Adipocyte (in vitro differentiated cells): Measurements from ENCODE around the gene TBC1D17.

Source experiments
- DNase-seq: peaks from one replicate; pipeline ENCODE4 v3.0.0-alpha.2; 2015; ENCODE audit warnings: low read depth
- H3K27me3 ChIP-seq: replicated peaks from 2 replicates; pipeline ENCODE4 v1.7.0; 2013; ENCODE audit warnings: mild to moderate bottlenecking, low read length, moderate library complexity; ENCODE audit not compliant: control insufficient read depth, insufficient read depth
- H3K36me3 ChIP-seq: 2 replicates; pipeline ENCODE4 v1.7.0; 2013; ENCODE audit warnings: low read length, mild to moderate bottlenecking, moderate library complexity; ENCODE audit not compliant: control insufficient read depth, insufficient read depth, severe bottlenecking
- H3K4me1 ChIP-seq: 2 replicates; pipeline ENCODE4 v1.7.0; 2013; ENCODE audit warnings: mild to moderate bottlenecking, low read length, moderate library complexity; ENCODE audit not compliant: control insufficient read depth, insufficient read depth
- H3K4me3 ChIP-seq: 2 replicates; pipeline ENCODE4 v1.7.0; 2013; ENCODE audit warnings: mild to moderate bottlenecking, low read length, moderate library complexity
- H3K9ac ChIP-seq: 2 replicates; pipeline ENCODE4 v1.7.0; 2013; ENCODE audit warnings: mild to moderate bottlenecking, low read length, moderate library complexity
- H3K9me3 ChIP-seq: 2 replicates; pipeline ENCODE4 v1.7.0; 2013; ENCODE audit warnings: mild to moderate bottlenecking, low read length, moderate library complexity; ENCODE audit not compliant: control insufficient read depth

TBC1D17 gene

GRCh38 chr19:49856574-49857021, 20.9 kb upstream of the TBC1D17 start:
- Histone ChIP-seq H3K9me3 (no peaks in the 10 kb centered on the region), H3K36me3 (peaks cover 55% of the 10 kb centered on the region), H3K27me3 (no peaks in the 10 kb centered on the region), H3K4me1 (peaks cover 18% of the 10 kb centered on the region), H3K4me3 (no peak overlapping the region), H3K9ac (no peak overlapping the region)
- no peak for DNase-seq

DNA sequence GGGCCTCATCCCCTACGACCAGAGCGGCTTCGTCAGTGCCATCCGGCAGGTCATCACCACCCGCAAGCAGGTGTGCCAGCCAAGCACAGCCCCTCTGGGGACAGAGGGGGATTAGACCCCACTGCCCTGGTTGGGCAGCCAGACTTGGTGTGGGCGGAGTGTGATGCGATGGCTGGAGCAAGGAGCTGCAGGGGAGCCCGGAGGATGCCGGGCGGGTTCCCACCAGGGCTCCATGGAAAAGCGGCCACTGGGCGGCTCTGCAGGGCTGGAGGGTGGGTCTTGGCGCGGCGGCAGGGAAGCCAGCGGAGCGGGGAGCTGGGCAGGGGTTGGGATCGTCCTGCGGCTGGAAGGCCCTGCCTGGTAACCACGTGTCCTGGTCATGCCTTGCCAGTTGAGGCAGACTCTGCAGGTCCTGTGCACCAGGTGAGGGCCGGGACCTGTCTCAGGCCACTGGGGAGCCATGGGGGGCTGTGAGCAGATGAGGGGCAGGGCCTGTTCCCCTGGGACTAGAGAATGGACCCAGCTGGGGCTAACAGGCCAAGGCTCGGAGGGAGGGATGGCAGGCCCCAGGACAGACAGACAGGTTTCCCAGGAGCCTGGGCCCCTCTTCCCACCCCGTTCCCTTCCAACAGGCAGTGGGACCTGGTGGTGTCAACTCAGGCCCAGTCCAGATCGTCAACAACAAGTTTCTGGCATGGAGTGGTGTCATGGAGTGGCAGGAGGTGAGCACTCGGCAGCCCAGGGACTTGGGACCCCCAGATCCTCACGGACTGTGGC, 20.3 kb upstream of the TBC1D17 start:
- no peak overlapping the region for H3K9ac ChIP-seq
- no peaks in the 10 kb centered on the region for H3K9me3 ChIP-seq
- H3K4me3 ChIP-seq = no peak overlapping the region
- DNase-seq = no peak
- H3K27me3 ChIP-seq = no peaks in the 10 kb centered on the region
- peaks cover 14% of the 10 kb centered on the region for H3K4me1 ChIP-seq
- peaks cover 58% of the 10 kb centered on the region for H3K36me3 ChIP-seq

- DNase-seq = no peak
- peaks cover 58% of the 10 kb centered on the region for H3K36me3 ChIP-seq
- H3K4me3 ChIP-seq = no peak overlapping the region
- H3K9ac ChIP-seq = no peak overlapping the region
- no peaks in the 10 kb centered on the region for H3K9me3 ChIP-seq
- H3K27me3 ChIP-seq = no peaks in the 10 kb centered on the region
- H3K4me1 ChIP-seq = peaks cover 9% of the 10 kb centered on the region
These were observed 19.7 kb upstream of the TBC1D17 start for GRCh38 chr19:49857838-49858087.

GRCh38 chr19:49858088-49858985, 19.2 kb upstream of the TBC1D17 start:
- Histone ChIP-seq H3K4me1 (peaks cover 8% of the 10 kb centered on the region), H3K4me3 (no peak overlapping the region), H3K27me3 (no peaks in the 10 kb centered on the region), H3K36me3 (peaks cover 62% of the 10 kb centered on the region), H3K9ac (no peak overlapping the region), H3K9me3 (no peaks in the 10 kb centered on the region)
- DNase-seq = no peak

DNA sequence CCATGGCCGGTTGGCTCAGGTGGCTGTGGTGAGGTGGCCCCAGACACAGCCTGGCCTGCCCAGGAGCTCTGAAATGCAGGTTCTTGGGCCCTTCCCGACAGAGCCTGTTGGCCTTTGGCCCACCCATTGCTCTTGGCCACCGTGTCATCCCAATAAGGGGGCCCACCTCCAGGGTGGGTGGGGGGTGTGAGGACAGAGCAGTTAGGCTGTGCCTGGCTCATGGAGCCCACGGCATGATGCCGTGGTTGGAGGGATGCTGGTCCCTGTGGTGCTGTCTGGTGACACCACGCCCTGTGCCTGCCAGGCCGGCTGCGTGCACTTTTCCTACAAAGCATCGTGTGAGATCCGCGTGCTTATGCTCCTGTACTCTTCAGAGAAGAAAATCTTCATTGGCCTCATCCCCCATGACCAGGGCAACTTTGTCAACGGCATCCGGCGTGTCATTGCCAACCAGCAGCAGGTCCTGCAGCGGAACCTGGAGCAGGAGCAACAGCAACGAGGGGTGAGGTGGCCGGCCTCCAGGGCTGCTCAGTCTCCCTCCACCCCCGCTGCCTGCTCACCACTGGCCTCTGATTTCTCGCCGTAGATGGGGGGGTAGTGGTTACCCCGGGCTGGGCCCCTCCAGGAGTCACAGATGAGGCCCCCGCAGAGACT, 17.7 kb upstream of the TBC1D17 start:
- peaks cover 71% of the 10 kb centered on the region for H3K36me3 ChIP-seq

GRCh38 chr19:49860336-49861102, 17.0 kb upstream of the TBC1D17 start:
- no peak for DNase-seq
- Histone ChIP-seq H3K4me1 (peaks cover 10% of the 10 kb centered on the region), H3K9me3 (no peaks in the 10 kb centered on the region), H3K27me3 (no peaks in the 10 kb centered on the region), H3K9ac (peak overlapping the region; percentile 52), H3K4me3 (no peak overlapping the region), H3K36me3 (peaks cover 64% of the 10 kb centered on the region)

More for the DNA sequence above, 17.7 kb upstream of the TBC1D17 start:
- Histone ChIP-seq H3K9me3 (no peaks in the 10 kb centered on the region), H3K4me3 (no peak overlapping the region), H3K27me3 (no peaks in the 10 kb centered on the region), H3K4me1 (peaks cover 5% of the 10 kb centered on the region), H3K9ac (no peak overlapping the region)
- no peak for DNase-seq

DNA sequence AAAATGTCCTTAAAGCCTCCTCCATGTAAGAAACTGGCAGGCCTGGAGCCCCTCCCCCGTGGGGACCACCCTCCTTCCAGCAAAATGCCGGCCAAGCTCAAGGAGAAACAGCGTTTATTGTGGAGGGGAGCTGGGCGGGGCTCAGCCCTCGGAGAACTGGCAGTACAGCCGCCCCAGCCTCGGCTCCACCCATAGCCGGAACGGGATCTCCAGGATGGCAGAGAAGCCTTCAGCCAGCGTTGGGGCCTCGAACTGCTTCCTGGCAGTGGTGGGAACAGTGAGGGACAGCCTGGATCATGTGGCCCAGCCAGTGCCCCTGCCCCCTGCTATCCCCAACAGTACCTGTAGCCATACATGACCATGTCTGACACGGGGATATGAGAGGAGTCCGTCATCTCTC, 16.4 kb upstream of the TBC1D17 start:
- H3K9ac ChIP-seq = peak overlapping the region; percentile 52
- no peak overlapping the region for H3K4me3 ChIP-seq
- peaks cover 15% of the 10 kb centered on the region for H3K4me1 ChIP-seq
- no peaks in the 10 kb centered on the region for H3K27me3 ChIP-seq
- H3K36me3 ChIP-seq = peaks cover 58% of the 10 kb centered on the region
- DNase-seq = no peak
- no peaks in the 10 kb centered on the region for H3K9me3 ChIP-seq

DNA sequence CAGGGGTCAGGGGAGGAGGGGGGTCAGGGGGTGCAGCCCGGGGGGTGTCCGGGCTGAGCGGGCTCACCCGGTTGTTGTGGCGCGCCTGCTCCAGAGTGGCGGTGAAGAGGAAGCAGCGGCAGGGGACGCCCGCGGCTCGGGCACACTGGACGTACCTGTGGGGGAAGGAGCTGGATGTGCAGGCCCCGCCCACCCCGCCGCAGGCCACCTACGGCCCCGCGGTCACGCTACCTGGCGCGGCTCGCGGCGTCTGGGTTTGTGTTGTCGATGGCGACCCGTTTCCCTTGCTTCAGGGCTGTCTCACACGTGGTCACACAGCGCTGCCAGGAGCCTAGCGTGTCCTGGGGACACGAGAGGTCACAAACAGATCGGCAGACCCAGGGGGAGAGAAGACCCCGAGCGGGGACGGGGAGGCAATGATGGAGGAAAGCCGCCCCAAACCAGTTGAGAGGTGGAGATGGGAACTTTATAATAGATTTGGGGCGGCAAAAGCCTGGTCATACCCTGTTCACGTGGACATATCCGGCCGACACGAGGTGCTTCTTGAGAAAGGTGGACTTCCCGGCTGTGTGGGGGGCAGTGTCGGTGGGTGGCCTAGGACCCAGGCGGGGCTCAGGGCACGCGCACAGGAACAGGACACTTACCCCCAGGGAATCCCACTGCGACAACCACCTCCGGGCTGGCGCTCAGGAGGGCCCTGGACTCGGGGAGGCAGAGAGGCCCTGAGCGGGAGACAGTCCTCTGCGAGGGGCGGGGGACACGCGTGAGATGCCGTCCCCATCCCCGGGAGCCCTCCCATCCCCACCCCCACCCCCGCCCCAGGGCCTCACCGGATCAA, 15.7 kb upstream of the TBC1D17 start:
- no peak overlapping the region for H3K9ac ChIP-seq
- H3K36me3 ChIP-seq = peaks cover 54% of the 10 kb centered on the region
- H3K4me3 ChIP-seq = no peak overlapping the region
- DNase-seq = no peak
- H3K27me3 ChIP-seq = no peaks in the 10 kb centered on the region
- peaks cover 22% of the 10 kb centered on the region for H3K4me1 ChIP-seq
- H3K9me3 ChIP-seq = no peaks in the 10 kb centered on the region

DNA sequence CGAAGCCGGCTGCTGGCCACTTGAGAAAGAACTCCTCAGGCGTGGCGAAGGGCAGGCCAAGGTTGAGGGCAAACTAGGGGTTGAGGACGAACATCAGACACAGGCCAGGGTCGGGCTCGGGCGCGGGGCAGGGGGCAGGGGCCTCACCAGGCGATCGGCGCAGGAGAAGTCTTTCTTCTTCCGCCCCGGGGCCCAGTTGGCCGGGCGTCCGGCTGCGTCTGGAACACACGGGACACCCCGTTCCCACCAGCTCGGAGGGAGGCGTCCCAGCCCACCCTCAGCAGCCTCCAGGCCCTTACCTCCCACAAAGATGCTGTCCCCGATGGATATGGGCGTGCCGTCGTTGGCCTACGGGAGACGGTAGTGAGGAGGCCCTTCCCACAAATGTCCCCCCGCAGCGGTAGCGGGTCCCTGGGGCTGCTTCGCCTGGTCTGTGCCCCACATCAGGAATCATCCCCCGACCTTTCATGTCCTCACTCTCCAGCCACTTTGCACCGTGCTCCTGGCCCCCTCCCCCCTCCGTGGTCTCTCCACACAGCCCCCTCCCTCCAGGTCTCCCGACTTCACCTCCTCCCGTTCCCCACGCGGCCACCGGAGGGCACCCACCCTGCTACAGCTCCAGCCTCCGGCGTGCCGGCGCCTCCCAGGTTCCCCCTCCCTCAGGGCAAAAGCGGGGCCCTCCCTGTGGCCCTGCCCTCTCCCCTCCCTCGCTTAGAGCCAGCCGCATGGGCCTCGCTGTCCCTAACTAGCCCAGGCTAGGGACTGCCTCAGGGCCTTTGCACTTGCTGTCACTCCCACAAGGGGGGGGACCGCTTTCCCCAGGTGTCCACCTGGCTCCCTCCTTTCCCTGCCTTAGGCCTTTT, 14.9 kb upstream of the TBC1D17 start:
- no peaks in the 10 kb centered on the region for H3K27me3 ChIP-seq
- H3K9me3 ChIP-seq = no peaks in the 10 kb centered on the region
- H3K36me3 ChIP-seq = peaks cover 46% of the 10 kb centered on the region
- H3K4me1 ChIP-seq = peaks cover 23% of the 10 kb centered on the region
- H3K4me3 ChIP-seq = no peak overlapping the region
- H3K9ac ChIP-seq = no peak overlapping the region
- DNase-seq = no peak
